ENCODE data around the gene NTN5.
"Not testable (repeated sequence)": the region's sequence is repeated elsewhere in the genome, so short reads cannot be mapped to it uniquely, and the experiment has no call there.

The NTN5 gene

GRCh38 chr19:48669903-48670668 is 2.7 kb downstream of the NTN5 start:
- DNase-seq (ENCODE audit: low read depth), result no peak

- DNase-seq (ENCODE audit: low read depth), result no peak
These were observed 4.1 kb downstream of the NTN5 start for GRCh38 chr19:48668761-48669160.

- no peak for DNase-seq (ENCODE audit: low read depth)
These were observed 4.5 kb downstream of the NTN5 start for GRCh38 chr19:48668332-48668731.

GRCh38 chr19:48665786-48666185 is 7.0 kb downstream of the NTN5 start:
- DNase-seq (ENCODE audit: low read depth), result no peak

- DNase-seq (ENCODE audit: low read depth), result no peak
These were observed 8.3 kb downstream of the NTN5 start for GRCh38 chr19:48664476-48664875.

- no peak for DNase-seq (ENCODE audit: low read depth)
These were observed 9.2 kb downstream of the NTN5 start for GRCh38 chr19:48663667-48664066.

GRCh38 chr19:48661711-48662090 is 11.1 kb downstream of the NTN5 start:
- no peak for DNase-seq (ENCODE audit: low read depth)

- DNase-seq (ENCODE audit: low read depth), result peak; percentile 72
These were observed 11.7 kb downstream of the NTN5 start for GRCh38 chr19:48660852-48661710.

- DNase-seq (ENCODE audit: low read depth), result no peak
These were observed 13.0 kb downstream of the NTN5 start for GRCh38 chr19:48659768-48660167.

- DNase-seq (ENCODE audit: low read depth), result no peak
These were observed 14.3 kb downstream of the NTN5 start for GRCh38 chr19:48658483-48658882.

GRCh38 chr19:48657828-48658227 is 15.0 kb downstream of the NTN5 start:
- not testable (repeated sequence) for DNase-seq (ENCODE audit: low read depth)

GRCh38 chr19:48656840-48657474 is 15.9 kb downstream of the NTN5 start:
- peak; percentile 83 for DNase-seq (ENCODE audit: low read depth)

GRCh38 chr19:48654299-48655059 is 18.3 kb downstream of the NTN5 start:
- DNase-seq (ENCODE audit: low read depth), result no peak

GRCh38 chr19:48651683-48652048 is 21.2 kb downstream of the NTN5 start:
- no peak for DNase-seq (ENCODE audit: low read depth)

- no peak for DNase-seq (ENCODE audit: low read depth)
These were observed 21.7 kb downstream of the NTN5 start for GRCh38 chr19:48650974-48651682.

GRCh38 chr19:48648134-48648533 is 24.7 kb downstream of the NTN5 start:
- no peak for DNase-seq (ENCODE audit: low read depth)

GRCh38 chr19:48646722-48647216 is 26.0 kb downstream of the NTN5 start:
- DNase-seq (ENCODE audit: low read depth), result no peak

GRCh38 chr19:48646001-48646721 is 26.7 kb downstream of the NTN5 start, which contains the start of gene CA11:
CA11 (minus strand) TSS chr19:48646187; CDS start chr19:48645632, 555 bp downstream.
- DNase-seq (ENCODE audit: low read depth), result peak; percentile 66

- DNase-seq (ENCODE audit: low read depth), result no peak
These were observed 27.2 kb downstream of the NTN5 start for GRCh38 chr19:48645620-48646000.

GRCh38 chr19:48644839-48645619 is 27.8 kb downstream of the NTN5 start:
- peak; percentile 54 for DNase-seq (ENCODE audit: low read depth)
